ENCODE results near the gene GEMIN7.

DNA sequence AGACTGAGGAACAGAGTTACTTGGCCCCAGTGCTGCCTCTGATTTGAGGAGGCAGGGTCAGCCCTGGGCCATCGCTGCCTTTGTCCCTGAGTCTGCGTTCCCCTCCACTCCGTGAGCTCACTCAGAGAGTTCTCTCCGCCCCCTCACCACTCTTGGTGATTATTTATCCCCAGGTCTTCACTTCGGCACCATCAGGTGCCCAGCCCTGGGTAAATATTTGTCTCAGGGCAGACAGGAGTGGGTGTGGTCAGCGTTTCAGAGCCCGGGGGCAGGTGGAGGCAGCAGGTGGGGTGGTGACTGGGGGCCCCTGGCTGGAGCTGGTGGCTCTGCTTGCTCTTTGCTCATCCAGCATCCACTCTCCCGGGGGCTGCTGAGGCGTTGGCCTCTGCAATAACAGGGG lies 34.6 kb downstream of the GEMIN7 start:
- TF ChIP-seq, protein P1, sequence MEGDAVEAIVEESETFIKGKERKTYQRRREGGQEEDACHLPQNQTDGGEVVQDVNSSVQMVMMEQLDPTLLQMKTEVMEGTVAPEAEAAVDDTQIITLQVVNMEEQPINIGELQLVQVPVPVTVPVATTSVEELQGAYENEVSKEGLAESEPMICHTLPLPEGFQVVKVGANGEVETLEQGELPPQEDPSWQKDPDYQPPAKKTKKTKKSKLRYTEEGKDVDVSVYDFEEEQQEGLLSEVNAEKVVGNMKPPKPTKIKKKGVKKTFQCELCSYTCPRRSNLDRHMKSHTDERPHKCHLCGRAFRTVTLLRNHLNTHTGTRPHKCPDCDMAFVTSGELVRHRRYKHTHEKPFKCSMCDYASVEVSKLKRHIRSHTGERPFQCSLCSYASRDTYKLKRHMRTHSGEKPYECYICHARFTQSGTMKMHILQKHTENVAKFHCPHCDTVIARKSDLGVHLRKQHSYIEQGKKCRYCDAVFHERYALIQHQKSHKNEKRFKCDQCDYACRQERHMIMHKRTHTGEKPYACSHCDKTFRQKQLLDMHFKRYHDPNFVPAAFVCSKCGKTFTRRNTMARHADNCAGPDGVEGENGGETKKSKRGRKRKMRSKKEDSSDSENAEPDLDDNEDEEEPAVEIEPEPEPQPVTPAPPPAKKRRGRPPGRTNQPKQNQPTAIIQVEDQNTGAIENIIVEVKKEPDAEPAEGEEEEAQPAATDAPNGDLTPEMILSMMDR (IDR thresholded peaks at IDR 0.05; ENCODE audit: low read depth, low read length), result no peak
- TF ChIP-seq POLR2A (IDR thresholded peaks at IDR 0.05; ENCODE audit: extremely low read depth, insufficient read length), result no peak

Measured in NB4 (cell line).